Activated CD8-positive, alpha-beta memory T cell treated with anti-CD3 and anti-CD28 coated beads, Interleukin-2, amount 50 U/mL, for 24 hours (primary cell): ENCODE data around the gene SMC1B.
"Not testable (repeated sequence)": the region's sequence is repeated elsewhere in the genome, so short reads cannot be mapped to it uniquely, and the experiment has no call there.

Experiments
- DNase-seq: peaks from one replicate; pipeline ENCODE4 v3.0.0-alpha.2; 2020; ENCODE audit errors: extremely low read depth

The SMC1B gene

GRCh38 chr22:45444168-45444567 lies 30.8 kb upstream of the SMC1B start:
- DNase-seq, result no peak

GRCh38 chr22:45442116-45442515 lies 28.7 kb upstream of the SMC1B start:
- no peak for DNase-seq

GRCh38 chr22:45441138-45441537 lies 27.7 kb upstream of the SMC1B start:
- DNase-seq, result no peak

GRCh38 chr22:45440688-45441087 lies 27.3 kb upstream of the SMC1B start:
- DNase-seq, result not testable (repeated sequence)

GRCh38 chr22:45438336-45438735 lies 24.9 kb upstream of the SMC1B start:
- no peak for DNase-seq

GRCh38 chr22:45436871-45437517 lies 23.6 kb upstream of the SMC1B start:
- DNase-seq, result not testable (repeated sequence)

- peak; percentile 54 for DNase-seq
These were observed 22.2 kb upstream of the SMC1B start for GRCh38 chr22:45435544-45436139.

- DNase-seq, result no peak
These were observed 21.6 kb upstream of the SMC1B start for GRCh38 chr22:45434981-45435380.

- no peak for DNase-seq
These were observed 17.5 kb upstream of the SMC1B start for GRCh38 chr22:45430871-45431270.

GRCh38 chr22:45429981-45430775 lies 16.8 kb upstream of the SMC1B start:
- DNase-seq, result no peak

GRCh38 chr22:45429424-45429823 lies 16.0 kb upstream of the SMC1B start:
- no peak for DNase-seq

GRCh38 chr22:45428391-45429385 lies 15.3 kb upstream of the SMC1B start:
- DNase-seq, result no peak

- DNase-seq, result no peak
These were observed 13.7 kb upstream of the SMC1B start for GRCh38 chr22:45427114-45427513.

- DNase-seq, result no peak
These were observed 13.0 kb upstream of the SMC1B start for GRCh38 chr22:45426387-45426786.

- no peak for DNase-seq
These were observed 12.3 kb upstream of the SMC1B start for GRCh38 chr22:45425531-45426265.

- no peak for DNase-seq
These were observed 11.7 kb upstream of the SMC1B start for GRCh38 chr22:45425101-45425500.

GRCh38 chr22:45424241-45424731 lies 10.9 kb upstream of the SMC1B start:
- DNase-seq, result no peak

- no peak for DNase-seq
These were observed 10.1 kb upstream of the SMC1B start for GRCh38 chr22:45423524-45423923.

- no peak for DNase-seq
These were observed 9.0 kb upstream of the SMC1B start for GRCh38 chr22:45422237-45422983.
